Stomach (tissue), 9 donors: ENCODE data around the gene CARD11. TPM values are rescaled to one million over a fixed set of nuclear protein-coding genes. Genes with fewer than 3 reads are reported as not detected.

Experiments used
- DNase-seq, 2 donors: peaks; one replicate each; pipeline versions ENCODE4 v3.0.0 to v3.0.0-alpha.2; 2013 to 2019
- H3K27ac ChIP-seq, 5 donors: fragments of 200-600 bp in 4 of 5; sonication (generic) in 4 of 5; one replicate each; pipeline ENCODE4 v1.5.1; 2013 to 2019; ENCODE audit warnings: mild to moderate bottlenecking in 1 of 5, moderate library complexity in 1 of 5
- H3K27me3 ChIP-seq, 3 donors: fragments of 200-600 bp; sonication (generic); one replicate each; pipeline ENCODE4 v1.5.1; 2017 to 2019; ENCODE audit warnings: mixed run types in 1 of 3
- H3K36me3 ChIP-seq, 4 donors: fragments of 200-600 bp; sonication (generic); 1 replicate in 3 of 4; 2 replicates in 1 of 4; pipeline ENCODE4 v1.5.1; 2016 to 2019
- H3K4me1 ChIP-seq, 4 donors: fragments of 200-600 bp; sonication (generic); one replicate each; pipeline ENCODE4 v1.5.1; 2016 to 2019
- H3K4me3 ChIP-seq, 4 donors: fragments of 200-600 bp; sonication (generic) in 3 of 4; one replicate each; pipeline ENCODE4 v1.5.1; 2016 to 2019; ENCODE audit warnings: mild to moderate bottlenecking in 1 of 4
- H3K9me3 ChIP-seq, 4 donors: fragments of 200-600 bp; sonication (generic); one replicate each; pipeline ENCODE4 v1.5.1; 2016 to 2019
- EP300 ChIP-seq: sonication (generic); formaldehyde crosslinking; IDR thresholded peaks from one replicate; pipeline ENCODE4 v1.6.1; 2017; ENCODE audit warnings: antibody characterized with exemption
- POLR2A ChIP-seq, 4 donors: fragments of 450-650 bp; IDR thresholded peaks; one replicate each; pipeline ENCODE4 v1.6.1; 2016; ENCODE audit warnings: antibody characterized with exemption in 4 of 4, control low read depth in 2 of 4, mild to moderate bottlenecking in 1 of 4, moderate library complexity in 1 of 4
- POLR2AphosphoS5 ChIP-seq, 3 donors: sonication (generic); formaldehyde crosslinking; IDR thresholded peaks; one replicate each; pipeline ENCODE4 v1.6.1; 2016; ENCODE audit warnings: antibody characterized with exemption in 3 of 3
- WGBS, 5 donors: extraction: QIAGEN DNeasy Blood & Tissue Kit in 3 of 5; methylation state at CpG; one replicate each; pipeline versions ENCODE4 v1.1.5 to v1.1.7; 2013 to 2018; 5-methylcytosine and 5-hydroxymethylcytosine counted together
- intact Hi-C: fragments of 100-400 bp; cut with DNase I; formaldehyde crosslinking; loops from one replicate; pipeline ENCODE4 v1.15.1; 2023; ENCODE audit warnings: low total_unique reads
- polyA plus RNA-seq, 3 donors: library from polyadenylated mRNA; stranded (reverse); fragments of 200-250 nt; gene quantifications; one replicate each; pipeline ENCODE4 v1.2.3, GENCODE V29; 2013
- total RNA-seq, 5 donors: library from RNA; depleted of rRNA; stranded (reverse); fragments of >200 nt; gene quantifications; one replicate each; pipeline versions ENCODE4 v1.1.0 to v1.2.3, GENCODE V29; 2014 to 2016
- TF ChIP-seq, protein P1 (sequence below), 7 experiments: fragments of 450-650 bp in 4 of 7; fragments of 200-600 bp in 3 of 7; sonication (generic) in 3 of 7; IDR thresholded peaks; one replicate each; pipeline ENCODE4 v1.5.1; 2016 to 2019; ENCODE audit warnings: antibody characterized with exemption in 7 of 7, control low read depth in 2 of 7, mild to moderate bottlenecking in 1 of 7
- donor health status: healthy with polysubstance abuse.
- donor health status: Bipolar disorder and iron deficiency.
- donor health status: healthy.

Gene CARD11
- total and polyA plus RNA-seq, 8 donors, result 0.45 to 9.7 (median 1.8) TPM; not detected in 1

DNA sequence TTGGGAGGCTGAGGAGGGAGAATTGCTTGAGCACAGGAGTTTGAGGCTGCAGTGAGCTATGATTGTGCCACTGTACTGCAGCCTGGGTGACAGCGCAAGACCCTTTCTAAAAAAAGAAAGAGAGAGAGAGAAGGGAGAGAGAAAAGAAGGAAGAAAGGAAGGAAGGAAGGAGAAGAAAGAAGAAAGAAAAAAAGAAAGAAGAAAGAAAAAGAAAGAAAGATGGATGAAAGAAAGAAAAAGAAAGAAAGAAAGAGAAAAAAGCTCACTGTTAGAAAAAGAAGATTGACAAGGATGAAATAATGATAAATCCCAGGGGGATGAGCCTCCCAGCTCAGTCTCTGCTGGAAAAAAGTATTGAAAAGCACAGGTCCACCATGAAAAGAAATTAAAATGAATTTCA lies 22.8 kb upstream of the CARD11 start:
- Histone ChIP-seq H3K9me3 (peaks cover 0 to 12% (median 4%) of the 10 kb centered on the region in 4 donors), H3K27me3 (peaks cover 0 to 25% (median 0%) of the 10 kb centered on the region in 3 donors), H3K36me3 (no peaks in the 10 kb centered on the region), H3K27ac (no peak overlapping the region), H3K4me1 (no peaks in the 10 kb centered on the region), H3K4me3 (no peak overlapping the region)
- DNase-seq, result no peak
- intact Hi-C loops, result no loop called here
- no peak for TF ChIP-seq POLR2AphosphoS5 (IDR thresholded peaks at IDR 0.05)
- TF ChIP-seq, protein P1, sequence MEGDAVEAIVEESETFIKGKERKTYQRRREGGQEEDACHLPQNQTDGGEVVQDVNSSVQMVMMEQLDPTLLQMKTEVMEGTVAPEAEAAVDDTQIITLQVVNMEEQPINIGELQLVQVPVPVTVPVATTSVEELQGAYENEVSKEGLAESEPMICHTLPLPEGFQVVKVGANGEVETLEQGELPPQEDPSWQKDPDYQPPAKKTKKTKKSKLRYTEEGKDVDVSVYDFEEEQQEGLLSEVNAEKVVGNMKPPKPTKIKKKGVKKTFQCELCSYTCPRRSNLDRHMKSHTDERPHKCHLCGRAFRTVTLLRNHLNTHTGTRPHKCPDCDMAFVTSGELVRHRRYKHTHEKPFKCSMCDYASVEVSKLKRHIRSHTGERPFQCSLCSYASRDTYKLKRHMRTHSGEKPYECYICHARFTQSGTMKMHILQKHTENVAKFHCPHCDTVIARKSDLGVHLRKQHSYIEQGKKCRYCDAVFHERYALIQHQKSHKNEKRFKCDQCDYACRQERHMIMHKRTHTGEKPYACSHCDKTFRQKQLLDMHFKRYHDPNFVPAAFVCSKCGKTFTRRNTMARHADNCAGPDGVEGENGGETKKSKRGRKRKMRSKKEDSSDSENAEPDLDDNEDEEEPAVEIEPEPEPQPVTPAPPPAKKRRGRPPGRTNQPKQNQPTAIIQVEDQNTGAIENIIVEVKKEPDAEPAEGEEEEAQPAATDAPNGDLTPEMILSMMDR (IDR thresholded peaks at IDR 0.05), result no peak
- no peak for TF ChIP-seq POLR2A (IDR thresholded peaks at IDR 0.05)
- no peak for TF ChIP-seq EP300
- WGBS, 5 donors, result 94 to 100% (median 97%) methylated on average over 1 of the region's 1 CpG

DNA sequence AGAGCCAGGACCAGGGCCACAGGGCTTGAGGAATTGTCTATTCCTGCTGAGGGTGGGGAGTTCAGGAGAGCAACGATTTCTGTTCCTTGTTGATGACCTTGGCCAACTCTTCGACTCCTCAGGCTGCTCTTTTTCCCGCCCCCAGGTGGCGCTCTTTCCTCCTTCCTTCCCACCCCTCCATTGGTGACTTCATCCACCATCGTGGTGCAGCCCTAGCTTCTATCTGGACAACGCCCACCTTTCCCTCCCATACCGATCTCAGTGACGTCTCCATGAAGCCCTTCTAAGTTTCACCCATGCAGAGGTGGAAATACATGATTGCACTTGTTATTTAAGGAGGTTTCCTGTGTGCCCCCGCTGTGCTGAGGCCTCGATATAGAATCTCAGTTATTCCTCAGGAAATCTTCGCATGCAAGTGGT lies 22.1 kb upstream of the CARD11 start:
- TF ChIP-seq, protein P1 (IDR thresholded peaks at IDR 0.05), result peak in 3 of 7 experiments; percentile 18 to 45 (median 38)
- TF ChIP-seq EP300, result no peak
- 37 to 47% (median 45%) methylated on average over 11 of the region's 11 CpGs for WGBS, 5 donors

DNA sequence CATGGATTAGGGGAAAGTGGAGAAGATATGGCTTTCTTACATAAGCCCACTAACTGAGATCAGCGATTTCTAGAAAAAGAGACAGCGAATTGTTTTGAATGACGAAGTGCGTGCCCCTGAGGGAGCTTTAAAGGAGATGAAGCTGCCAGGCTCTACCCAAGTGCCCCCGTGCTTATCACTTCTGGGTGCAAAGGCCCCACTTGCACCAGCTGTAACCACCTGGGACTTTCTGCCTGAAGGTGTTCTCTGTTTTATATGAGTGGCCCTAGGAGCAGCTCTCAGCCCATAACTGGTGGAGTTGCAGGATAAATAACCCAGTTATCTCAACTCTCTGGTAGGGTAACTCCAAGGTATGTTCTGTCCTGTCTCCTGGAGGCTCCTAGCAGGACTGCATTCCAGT lies 20.4 kb upstream of the CARD11 start:
- WGBS, 5 donors, result 82 to 89% (median 83%) methylated on average over 5 of the region's 5 CpGs
- DNase-seq, result no peak
- H3K4me3 ChIP-seq, result no peak overlapping the region
- H3K27ac ChIP-seq, result no peak overlapping the region
- H3K27me3 ChIP-seq, result peaks cover 0 to 27% (median 0%) of the 10 kb centered on the region in 3 donors
- H3K9me3 ChIP-seq, result no peaks in the 10 kb centered on the region
- H3K36me3 ChIP-seq, result no peaks in the 10 kb centered on the region
- no peaks in the 10 kb centered on the region for H3K4me1 ChIP-seq
- TF ChIP-seq POLR2AphosphoS5 (IDR thresholded peaks at IDR 0.05) (no peak), POLR2A (IDR thresholded peaks at IDR 0.05) (no peak), EP300 (no peak)
- TF ChIP-seq, protein P1 (IDR thresholded peaks at IDR 0.05), result no peak
- intact Hi-C loops, result no loop called here

More for the DNA sequence above, 22.1 kb upstream of the CARD11 start:
- peaks cover 0 to 27% (median 0%) of the 10 kb centered on the region in 3 donors for H3K27me3 ChIP-seq
- no peak overlapping the region for H3K27ac ChIP-seq
- no peak overlapping the region for H3K4me3 ChIP-seq
- H3K4me1 ChIP-seq, result no peaks in the 10 kb centered on the region
- H3K36me3 ChIP-seq, result no peaks in the 10 kb centered on the region
- DNase-seq, result peak; percentile 47 to 57
- intact Hi-C loops, result no loop called here
- H3K9me3 ChIP-seq, result peaks cover 0 to 5% (median under 1%) of the 10 kb centered on the region in 4 donors

DNA sequence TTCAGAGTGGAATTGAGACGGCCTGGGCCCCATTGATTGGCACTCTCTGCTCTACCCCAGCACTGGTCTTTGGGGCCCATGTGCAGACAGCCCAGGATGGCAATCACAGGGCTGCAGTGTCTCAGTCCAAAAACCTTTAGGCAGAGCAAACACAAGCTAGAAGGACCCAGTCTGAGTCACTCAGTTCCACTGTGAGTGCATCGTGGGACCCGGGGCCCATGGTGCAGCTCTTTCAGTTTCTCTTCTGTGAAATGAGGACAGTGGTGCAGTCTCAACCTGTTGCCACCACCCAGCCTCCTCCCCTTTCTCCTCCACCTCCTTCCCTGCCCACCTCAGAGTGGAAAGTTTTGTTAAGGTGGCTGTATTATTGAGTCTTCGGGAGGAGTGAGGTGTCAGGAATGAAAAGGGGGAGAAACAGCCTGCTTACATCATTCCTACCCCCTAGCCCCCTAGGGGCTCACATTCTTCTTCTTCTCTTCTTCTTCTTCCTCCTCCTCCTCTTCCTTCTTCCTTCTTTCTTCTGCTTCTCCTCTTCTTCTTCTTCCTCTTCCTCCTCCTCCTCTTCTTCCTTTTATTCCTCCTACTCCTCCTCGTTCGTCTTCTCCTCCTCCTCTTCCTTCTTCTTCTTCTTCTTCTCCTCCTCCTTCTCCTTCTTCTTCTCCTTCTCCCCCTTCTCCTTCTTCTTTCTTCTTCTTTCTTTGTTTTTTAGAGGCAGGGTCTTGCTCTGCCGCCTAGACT lies 19.5 kb upstream of the CARD11 start:
- H3K27ac ChIP-seq, result no peak overlapping the region
- no peak for TF ChIP-seq POLR2AphosphoS5 (IDR thresholded peaks at IDR 0.05)
- TF ChIP-seq POLR2A (IDR thresholded peaks at IDR 0.05), result no peak
- TF ChIP-seq, protein P1 (IDR thresholded peaks at IDR 0.05), result no peak
- TF ChIP-seq EP300, result no peak
- intact Hi-C loops, result no loop called here
- 50 to 73% (median 61%) methylated on average over 7 of the region's 7 CpGs for WGBS, 5 donors
- peaks cover 0 to 34% (median 0%) of the 10 kb centered on the region in 3 donors for H3K27me3 ChIP-seq
- DNase-seq, result peak in 1 of 2 donors; percentile 46
- no peaks in the 10 kb centered on the region for H3K9me3 ChIP-seq
- no peaks in the 10 kb centered on the region for H3K36me3 ChIP-seq
- H3K4me3 ChIP-seq, result no peak overlapping the region
- no peaks in the 10 kb centered on the region for H3K4me1 ChIP-seq
